GM23338 (cell line): ENCODE results near the gene RBM44. TPM values are rescaled to one million over a fixed set of nuclear protein-coding genes. Genes with fewer than 3 reads are reported as not detected.

Source experiments
- ATAC-seq: fragments of 200-7000 bp; cut with Tn5 transposase; 3 replicates; pipeline ENCODE4 v1.9.1; 2020
- DNase-seq: peaks from one replicate; pipeline ENCODE4 v3.0.0-alpha.2; 2015; ENCODE audit warnings: low spot score
- H2AFZ ChIP-seq: fragments of 200-600 bp; sonication (generic); 2 replicates; pipeline ENCODE4 v1.8.0; 2016; ENCODE audit warnings: antibody characterized with exemption, mild to moderate bottlenecking, moderate library complexity
- H3F3A ChIP-seq: fragments of 200-600 bp; sonication (generic); replicated peaks from 2 replicates; pipeline ENCODE4 v1.8.0; 2017; ENCODE audit warnings: antibody characterized with exemption, mixed run types, low read depth
- H3K27ac ChIP-seq: fragments of 200-600 bp; sonication (generic); 2 replicates; pipeline ENCODE4 v1.6.1; 2016; ENCODE audit warnings: low read depth
- H3K27me3 ChIP-seq: fragments of 200-600 bp; sonication (generic); 2 replicates; pipeline ENCODE4 v1.8.0; 2016; ENCODE audit warnings: mild to moderate bottlenecking, mixed run types, moderate library complexity; ENCODE audit not compliant: insufficient read depth
- H3K36me3 ChIP-seq: fragments of 200-600 bp; sonication (generic); 2 replicates; pipeline ENCODE4 v1.8.0; 2016; ENCODE audit warnings: mild to moderate bottlenecking; ENCODE audit not compliant: insufficient read depth
- H3K4me1 ChIP-seq: fragments of 200-600 bp; sonication (generic); 2 replicates; pipeline ENCODE4 v1.8.0; 2016; ENCODE audit warnings: mild to moderate bottlenecking, moderate library complexity; ENCODE audit not compliant: insufficient read depth
- H3K4me2 ChIP-seq: fragments of 200-600 bp; sonication (generic); 2 replicates; pipeline ENCODE4 v1.7.1; 2017; ENCODE audit warnings: mixed run types
- H3K4me3 ChIP-seq: fragments of 200-600 bp; sonication (generic); 2 replicates; pipeline ENCODE4 v1.6.1; 2016; ENCODE audit warnings: mixed run types
- H3K79me2 ChIP-seq: fragments of 200-600 bp; sonication (generic); replicated peaks from 2 replicates; pipeline ENCODE4 v1.8.0; 2017; ENCODE audit warnings: mild to moderate bottlenecking; ENCODE audit not compliant: insufficient read depth
- H3K9me2 ChIP-seq: fragments of 200-600 bp; sonication (generic); 2 replicates; pipeline ENCODE4 v1.8.0; 2017; ENCODE audit not compliant: insufficient read depth
- H4K20me1 ChIP-seq: fragments of 200-600 bp; sonication (generic); replicated peaks from 2 replicates; pipeline ENCODE4 v1.8.0; 2017; ENCODE audit warnings: mild to moderate bottlenecking; ENCODE audit not compliant: insufficient read depth
- H3K27ac Mint-ChIP-seq: 2 replicates; pipeline ENCODE4 v1.8.0; 2020; ENCODE audit warnings: inconsistent platforms, mild to moderate bottlenecking, moderate library complexity, mixed read lengths
- H3K27me3 Mint-ChIP-seq: 3 replicates; pipeline ENCODE4 v1.8.0; 2022; ENCODE audit warnings: low read depth, mild to moderate bottlenecking, moderate library complexity, mixed read lengths, inconsistent platforms; ENCODE audit not compliant: insufficient read depth, poor library complexity
- H3K36me3 Mint-ChIP-seq: 3 replicates; pipeline ENCODE4 v1.8.0; 2021; ENCODE audit warnings: low read depth, mild to moderate bottlenecking, inconsistent platforms, moderate library complexity, mixed read lengths
- H3K4me1 Mint-ChIP-seq: 3 replicates; pipeline ENCODE4 v1.8.0; 2020; ENCODE audit warnings: mild to moderate bottlenecking, inconsistent platforms, mixed read lengths
- H3K4me3 Mint-ChIP-seq: 3 replicates; pipeline ENCODE4 v1.8.0; 2021; ENCODE audit warnings: moderate library complexity, mild to moderate bottlenecking, inconsistent platforms, mixed read lengths
- H3K9me3 Mint-ChIP-seq: 3 replicates; pipeline ENCODE4 v1.8.0; 2020; ENCODE audit warnings: moderate library complexity, mild to moderate bottlenecking, inconsistent platforms, mixed read lengths
- EZH2 ChIP-seq: fragments of 200-600 bp; sonication (generic); IDR thresholded peaks from one replicate; pipeline ENCODE4 v1.8.0; 2017; ENCODE audit warnings: antibody characterized with exemption, mild to moderate bottlenecking, low read depth; ENCODE audit not compliant: unreplicated experiment
- JUNB ChIP-seq: IDR thresholded peaks from one replicate; pipeline ENCODE4 v1.6.1; 2016; ENCODE audit warnings: antibody characterized with exemption; ENCODE audit not compliant: unreplicated experiment
- NANOG ChIP-seq: IDR thresholded peaks from 2 replicates; pipeline ENCODE4 v1.6.1; 2016; ENCODE audit warnings: antibody characterized with exemption, borderline replicate concordance
- REST ChIP-seq: IDR thresholded peaks from one replicate; pipeline ENCODE4 v1.6.1; 2018; ENCODE audit warnings: antibody characterized with exemption; ENCODE audit not compliant: unreplicated experiment
- STAT1 ChIP-seq: IDR thresholded peaks from one replicate; pipeline ENCODE4 v1.6.1; 2016; ENCODE audit warnings: antibody characterized with exemption; ENCODE audit not compliant: unreplicated experiment
- ZNF114 ChIP-seq: fragments of 250-450 bp; sonication (Bioruptor Pico); IDR thresholded peaks from 2 replicates; pipeline ENCODE4 v1.5.0; 2020; ENCODE audit warnings: mild to moderate bottlenecking, moderate library complexity
- ZNF331 ChIP-seq: fragments of 250-450 bp; sonication (Bioruptor Pico); IDR thresholded peaks from 2 replicates; pipeline ENCODE4 v1.5.0; 2020; ENCODE audit warnings: low read depth, mild to moderate bottlenecking, moderate library complexity
- polyA plus RNA-seq: library from polyadenylated mRNA; unstranded; fragments of >200 nt; fragmentation: Nextera tagmentation; extraction: Ambion mirVana; gene quantifications from 2 replicates; pipeline ENCODE4 v1.2.1, GENCODE V29; 2016
- total RNA-seq: library from RNA; depleted of rRNA; stranded (reverse); fragments of >200 nt; shearing (Covaris generic); gene quantifications from 2 replicates; pipeline ENCODE4 v1.2.3, GENCODE V29; 2014
- TF ChIP-seq, protein P1 (sequence below): fragments of 250-450 bp; sonication (Bioruptor Pico); IDR thresholded peaks from 2 replicates; pipeline ENCODE4 v1.5.0; 2020; ENCODE audit warnings: mild to moderate bottlenecking, moderate library complexity

Gene RBM44
- total and polyA plus RNA-seq, 2 experiments from 2014 or later: 0.29 to 0.87 TPM

DNA sequence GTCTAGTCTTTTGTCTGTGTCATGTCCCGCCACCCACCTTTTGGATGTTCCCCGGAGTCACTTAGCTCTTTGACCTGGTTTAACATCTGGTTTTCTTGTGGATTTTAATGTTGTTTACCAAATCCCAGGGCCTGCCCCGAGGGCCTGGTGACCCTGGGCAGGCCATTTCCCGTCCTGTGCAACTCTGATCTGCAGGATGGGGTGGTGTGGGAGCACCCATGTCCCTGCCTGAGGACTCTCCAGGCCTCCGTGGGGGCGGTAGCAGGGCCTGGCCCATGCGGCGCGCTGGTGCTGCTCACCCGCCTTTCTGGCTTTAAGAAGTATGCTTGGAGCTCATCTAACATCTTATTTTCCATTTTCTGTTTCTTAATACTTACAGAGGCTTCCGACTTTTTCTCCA, 71.5 kb downstream of the RBM44 start (continued):
- TF ChIP-seq STAT1: no peak
- TF ChIP-seq JUNB: no peak
- TF ChIP-seq ZNF114 (CRISPR knock-in tag): no peak
- no peak for TF ChIP-seq ZNF331 (CRISPR knock-in tag)
- no peak for TF ChIP-seq REST

GRCh38 chr2:237870754-237871651, 72.4 kb downstream of the RBM44 start:
- no peaks in the 10 kb centered on the region; the same call in 2 of the 3 replicates for H3K36me3 Mint-ChIP-seq
- no peak overlapping the region for H2AFZ ChIP-seq
- no peak overlapping the region for H3K27ac ChIP-seq
- H3K4me1 ChIP-seq: no peaks in the 10 kb centered on the region
- peaks cover 2% of the 10 kb centered on the region; the same call in 1 of the 3 replicates for H3K9me3 Mint-ChIP-seq
- H3K4me2 ChIP-seq: no peak overlapping the region
- no peak overlapping the region for H3K4me3 Mint-ChIP-seq
- ATAC-seq (no peak), DNase-seq (no peak)
- no peak overlapping the region for H3K27ac Mint-ChIP-seq
- no peaks in the 10 kb centered on the region for H3K27me3 ChIP-seq
- H3F3A ChIP-seq: no peaks in the 10 kb centered on the region
- H3K79me2 ChIP-seq: no peaks in the 10 kb centered on the region
- no peaks in the 10 kb centered on the region for H3K4me1 Mint-ChIP-seq
- no peak overlapping the region for H3K4me3 ChIP-seq
- H3K36me3 ChIP-seq: no peaks in the 10 kb centered on the region
- H3K9me2 ChIP-seq: no peaks in the 10 kb centered on the region
- H3K27me3 Mint-ChIP-seq: peaks cover 9% of the 10 kb centered on the region
- H4K20me1 ChIP-seq: no peaks in the 10 kb centered on the region
- TF ChIP-seq, protein P1, sequence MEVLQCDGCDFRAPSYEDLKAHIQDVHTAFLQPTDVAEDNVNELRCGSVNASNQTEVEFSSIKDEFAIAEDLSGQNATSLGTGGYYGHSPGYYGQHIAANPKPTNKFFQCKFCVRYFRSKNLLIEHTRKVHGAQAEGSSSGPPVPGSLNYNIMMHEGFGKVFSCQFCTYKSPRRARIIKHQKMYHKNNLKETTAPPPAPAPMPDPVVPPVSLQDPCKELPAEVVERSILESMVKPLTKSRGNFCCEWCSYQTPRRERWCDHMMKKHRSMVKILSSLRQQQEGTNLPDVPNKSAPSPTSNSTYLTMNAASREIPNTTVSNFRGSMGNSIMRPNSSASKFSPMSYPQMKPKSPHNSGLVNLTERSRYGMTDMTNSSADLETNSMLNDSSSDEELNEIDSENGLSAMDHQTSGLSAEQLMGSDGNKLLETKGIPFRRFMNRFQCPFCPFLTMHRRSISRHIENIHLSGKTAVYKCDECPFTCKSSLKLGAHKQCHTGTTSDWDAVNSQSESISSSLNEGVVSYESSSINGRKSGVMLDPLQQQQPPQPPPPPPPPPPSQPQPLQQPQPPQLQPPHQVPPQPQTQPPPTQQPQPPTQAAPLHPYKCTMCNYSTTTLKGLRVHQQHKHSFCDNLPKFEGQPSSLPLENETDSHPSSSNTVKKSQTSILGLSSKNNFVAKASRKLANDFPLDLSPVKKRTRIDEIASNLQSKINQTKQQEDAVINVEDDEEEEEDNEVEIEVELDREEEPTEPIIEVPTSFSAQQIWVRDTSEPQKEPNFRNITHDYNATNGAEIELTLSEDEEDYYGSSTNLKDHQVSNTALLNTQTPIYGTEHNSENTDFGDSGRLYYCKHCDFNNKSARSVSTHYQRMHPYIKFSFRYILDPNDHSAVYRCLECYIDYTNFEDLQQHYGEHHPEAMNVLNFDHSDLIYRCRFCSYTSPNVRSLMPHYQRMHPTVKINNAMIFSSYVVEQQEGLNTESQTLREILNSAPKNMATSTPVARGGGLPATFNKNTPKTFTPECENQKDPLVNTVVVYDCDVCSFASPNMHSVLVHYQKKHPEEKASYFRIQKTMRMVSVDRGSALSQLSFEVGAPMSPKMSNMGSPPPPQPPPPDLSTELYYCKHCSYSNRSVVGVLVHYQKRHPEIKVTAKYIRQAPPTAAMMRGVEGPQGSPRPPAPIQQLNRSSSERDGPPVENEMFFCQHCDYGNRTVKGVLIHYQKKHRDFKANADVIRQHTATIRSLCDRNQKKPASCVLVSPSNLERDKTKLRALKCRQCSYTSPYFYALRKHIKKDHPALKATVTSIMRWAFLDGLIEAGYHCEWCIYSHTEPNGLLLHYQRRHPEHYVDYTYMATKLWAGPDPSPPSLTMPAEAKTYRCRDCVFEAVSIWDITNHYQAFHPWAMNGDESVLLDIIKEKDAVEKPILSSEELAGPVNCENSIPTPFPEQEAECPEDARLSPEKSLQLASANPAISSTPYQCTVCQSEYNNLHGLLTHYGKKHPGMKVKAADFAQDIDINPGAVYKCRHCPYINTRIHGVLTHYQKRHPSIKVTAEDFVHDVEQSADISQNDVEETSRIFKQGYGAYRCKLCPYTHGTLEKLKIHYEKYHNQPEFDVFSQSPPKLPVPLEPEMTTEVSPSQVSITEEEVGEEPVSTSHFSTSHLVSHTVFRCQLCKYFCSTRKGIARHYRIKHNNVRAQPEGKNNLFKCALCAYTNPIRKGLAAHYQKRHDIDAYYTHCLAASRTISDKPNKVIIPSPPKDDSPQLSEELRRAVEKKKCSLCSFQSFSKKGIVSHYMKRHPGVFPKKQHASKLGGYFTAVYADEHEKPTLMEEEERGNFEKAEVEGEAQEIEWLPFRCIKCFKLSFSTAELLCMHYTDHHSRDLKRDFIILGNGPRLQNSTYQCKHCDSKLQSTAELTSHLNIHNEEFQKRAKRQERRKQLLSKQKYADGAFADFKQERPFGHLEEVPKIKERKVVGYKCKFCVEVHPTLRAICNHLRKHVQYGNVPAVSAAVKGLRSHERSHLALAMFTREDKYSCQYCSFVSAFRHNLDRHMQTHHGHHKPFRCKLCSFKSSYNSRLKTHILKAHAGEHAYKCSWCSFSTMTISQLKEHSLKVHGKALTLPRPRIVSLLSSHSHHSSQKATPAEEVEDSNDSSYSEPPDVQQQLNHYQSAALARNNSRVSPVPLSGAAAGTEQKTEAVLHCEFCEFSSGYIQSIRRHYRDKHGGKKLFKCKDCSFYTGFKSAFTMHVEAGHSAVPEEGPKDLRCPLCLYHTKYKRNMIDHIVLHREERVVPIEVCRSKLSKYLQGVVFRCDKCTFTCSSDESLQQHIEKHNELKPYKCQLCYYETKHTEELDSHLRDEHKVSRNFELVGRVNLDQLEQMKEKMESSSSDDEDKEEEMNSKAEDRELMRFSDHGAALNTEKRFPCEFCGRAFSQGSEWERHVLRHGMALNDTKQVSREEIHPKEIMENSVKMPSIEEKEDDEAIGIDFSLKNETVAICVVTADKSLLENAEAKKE: no peak
- TF ChIP-seq NANOG (no peak), EZH2 (no peak), ZNF331 (CRISPR knock-in tag) (no peak), STAT1 (no peak), REST (no peak)
